OCI-LY1 (cell line): Measurements from ENCODE around the gene ELMOD3.

Experiments used
- CTCF ChIP-seq: fragments of 200-600 bp; sonication (generic), shearing (Covaris generic); IDR thresholded peaks from 2 replicates; pipeline ENCODE4 v1.5.1; 2017; ENCODE audit warnings: mild to moderate bottlenecking, antibody characterized with exemption, low read length, moderate library complexity, mixed read lengths
- EZH2 ChIP-seq: fragments of 200-600 bp; sonication (generic), shearing (Covaris generic); IDR thresholded peaks from 2 replicates; pipeline ENCODE4 v1.8.0; 2017; ENCODE audit warnings: borderline replicate concordance, mixed run types, mild to moderate bottlenecking, antibody characterized with exemption, low read length, moderate library complexity, mixed read lengths

GRCh38 chr2:85355073-85355410 lies 473 bp downstream of the ELMOD3 start:
- TF ChIP-seq CTCF = no peak
- no peak for TF ChIP-seq EZH2
